ENCODE results near the gene FURIN.

DNA sequence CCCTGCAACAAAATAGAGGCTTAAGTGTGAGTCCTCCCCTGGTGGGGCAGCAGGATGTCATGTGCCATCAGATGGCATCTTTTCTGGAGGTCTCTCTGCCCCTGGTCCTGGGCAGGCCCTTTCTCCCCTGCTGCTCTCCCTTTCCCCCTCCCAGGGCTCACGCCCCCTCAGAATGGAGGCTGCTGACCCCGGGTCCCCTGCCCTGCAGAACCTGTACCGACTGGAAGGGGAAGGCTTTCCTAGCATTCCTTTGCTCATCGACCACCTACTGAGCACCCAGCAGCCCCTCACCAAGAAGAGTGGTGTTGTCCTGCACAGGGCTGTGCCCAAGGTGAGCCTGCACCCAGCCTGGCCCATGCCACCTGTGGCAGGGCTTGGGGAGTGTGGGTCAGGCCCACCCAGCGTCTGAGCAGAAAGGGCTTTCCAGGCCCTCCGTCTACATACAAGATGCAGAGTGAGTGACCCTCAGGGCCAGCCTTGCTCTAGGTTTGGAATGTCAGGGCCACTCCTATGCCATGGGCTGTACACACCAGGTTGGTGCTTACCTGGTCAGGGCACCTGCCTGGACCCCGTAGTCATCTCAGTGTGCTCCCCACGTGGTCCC lies 23.1 kb downstream of the FURIN start:
- TF ChIP-seq, protein P1, sequence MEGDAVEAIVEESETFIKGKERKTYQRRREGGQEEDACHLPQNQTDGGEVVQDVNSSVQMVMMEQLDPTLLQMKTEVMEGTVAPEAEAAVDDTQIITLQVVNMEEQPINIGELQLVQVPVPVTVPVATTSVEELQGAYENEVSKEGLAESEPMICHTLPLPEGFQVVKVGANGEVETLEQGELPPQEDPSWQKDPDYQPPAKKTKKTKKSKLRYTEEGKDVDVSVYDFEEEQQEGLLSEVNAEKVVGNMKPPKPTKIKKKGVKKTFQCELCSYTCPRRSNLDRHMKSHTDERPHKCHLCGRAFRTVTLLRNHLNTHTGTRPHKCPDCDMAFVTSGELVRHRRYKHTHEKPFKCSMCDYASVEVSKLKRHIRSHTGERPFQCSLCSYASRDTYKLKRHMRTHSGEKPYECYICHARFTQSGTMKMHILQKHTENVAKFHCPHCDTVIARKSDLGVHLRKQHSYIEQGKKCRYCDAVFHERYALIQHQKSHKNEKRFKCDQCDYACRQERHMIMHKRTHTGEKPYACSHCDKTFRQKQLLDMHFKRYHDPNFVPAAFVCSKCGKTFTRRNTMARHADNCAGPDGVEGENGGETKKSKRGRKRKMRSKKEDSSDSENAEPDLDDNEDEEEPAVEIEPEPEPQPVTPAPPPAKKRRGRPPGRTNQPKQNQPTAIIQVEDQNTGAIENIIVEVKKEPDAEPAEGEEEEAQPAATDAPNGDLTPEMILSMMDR (tag by site-specific recombination; IDR thresholded peaks at IDR 0.05), result no peak
- TF ChIP-seq, protein P2, sequence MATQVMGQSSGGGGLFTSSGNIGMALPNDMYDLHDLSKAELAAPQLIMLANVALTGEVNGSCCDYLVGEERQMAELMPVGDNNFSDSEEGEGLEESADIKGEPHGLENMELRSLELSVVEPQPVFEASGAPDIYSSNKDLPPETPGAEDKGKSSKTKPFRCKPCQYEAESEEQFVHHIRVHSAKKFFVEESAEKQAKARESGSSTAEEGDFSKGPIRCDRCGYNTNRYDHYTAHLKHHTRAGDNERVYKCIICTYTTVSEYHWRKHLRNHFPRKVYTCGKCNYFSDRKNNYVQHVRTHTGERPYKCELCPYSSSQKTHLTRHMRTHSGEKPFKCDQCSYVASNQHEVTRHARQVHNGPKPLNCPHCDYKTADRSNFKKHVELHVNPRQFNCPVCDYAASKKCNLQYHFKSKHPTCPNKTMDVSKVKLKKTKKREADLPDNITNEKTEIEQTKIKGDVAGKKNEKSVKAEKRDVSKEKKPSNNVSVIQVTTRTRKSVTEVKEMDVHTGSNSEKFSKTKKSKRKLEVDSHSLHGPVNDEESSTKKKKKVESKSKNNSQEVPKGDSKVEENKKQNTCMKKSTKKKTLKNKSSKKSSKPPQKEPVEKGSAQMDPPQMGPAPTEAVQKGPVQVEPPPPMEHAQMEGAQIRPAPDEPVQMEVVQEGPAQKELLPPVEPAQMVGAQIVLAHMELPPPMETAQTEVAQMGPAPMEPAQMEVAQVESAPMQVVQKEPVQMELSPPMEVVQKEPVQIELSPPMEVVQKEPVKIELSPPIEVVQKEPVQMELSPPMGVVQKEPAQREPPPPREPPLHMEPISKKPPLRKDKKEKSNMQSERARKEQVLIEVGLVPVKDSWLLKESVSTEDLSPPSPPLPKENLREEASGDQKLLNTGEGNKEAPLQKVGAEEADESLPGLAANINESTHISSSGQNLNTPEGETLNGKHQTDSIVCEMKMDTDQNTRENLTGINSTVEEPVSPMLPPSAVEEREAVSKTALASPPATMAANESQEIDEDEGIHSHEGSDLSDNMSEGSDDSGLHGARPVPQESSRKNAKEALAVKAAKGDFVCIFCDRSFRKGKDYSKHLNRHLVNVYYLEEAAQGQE (tag by site-specific recombination; IDR thresholded peaks at IDR 0.05), result no peak
- TF ChIP-seq ZNF132 (tag by site-specific recombination; IDR thresholded peaks at IDR 0.05; ENCODE audit: borderline replicate concordance) (no peak), SCRT2 (tag by site-specific recombination; IDR thresholded peaks at IDR 0.05) (no peak), ZNF677 (tag by site-specific recombination; IDR thresholded peaks at IDR 0.05) (no peak), ZNF404 (tag by site-specific recombination; IDR thresholded peaks at IDR 0.05) (no peak), ZNF837 (tag by site-specific recombination; IDR thresholded peaks at IDR 0.05) (no peak), ZEB2 (tag by site-specific recombination; IDR thresholded peaks at IDR 0.05) (no peak), ZNF558 (tag by site-specific recombination; IDR thresholded peaks at IDR 0.05) (no peak), ZNF510 (tag by site-specific recombination; IDR thresholded peaks at IDR 0.05; ENCODE audit: insufficient replicate concordance) (no peak)
- TF ChIP-seq, protein P3, sequence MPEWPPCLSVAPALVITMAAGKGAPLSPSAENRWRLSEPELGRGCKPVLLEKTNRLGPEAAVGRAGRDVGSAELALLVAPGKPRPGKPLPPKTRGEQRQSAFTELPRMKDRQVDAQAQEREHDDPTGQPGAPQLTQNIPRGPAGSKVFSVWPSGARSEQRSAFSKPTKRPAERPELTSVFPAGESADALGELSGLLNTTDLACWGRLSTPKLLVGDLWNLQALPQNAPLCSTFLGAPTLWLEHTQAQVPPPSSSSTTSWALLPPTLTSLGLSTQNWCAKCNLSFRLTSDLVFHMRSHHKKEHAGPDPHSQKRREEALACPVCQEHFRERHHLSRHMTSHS (tag by site-specific recombination; IDR thresholded peaks at IDR 0.05), result no peak
- TF ChIP-seq, protein P4, sequence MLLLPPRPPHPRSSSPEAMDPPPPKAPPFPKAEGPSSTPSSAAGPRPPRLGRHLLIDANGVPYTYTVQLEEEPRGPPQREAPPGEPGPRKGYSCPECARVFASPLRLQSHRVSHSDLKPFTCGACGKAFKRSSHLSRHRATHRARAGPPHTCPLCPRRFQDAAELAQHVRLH (tag by site-specific recombination; IDR thresholded peaks at IDR 0.05), result no peak

Data from HEK293 (cell line).